ENCODE results near the gene CNGB1. TPM values are rescaled to one million over a fixed set of nuclear protein-coding genes. Genes with fewer than 3 reads are reported as not detected.

The CNGB1 gene
- total and polyA plus RNA-seq, 2 experiments from 2014 or later: not detected

- no peak for DNase-seq (ENCODE audit: low spot score)
- no peak for TF ChIP-seq CTCF (IDR thresholded peaks at IDR 0.05; ENCODE audit: poor library complexity)
- no peak for TF ChIP-seq EZH2phosphoT487 (IDR thresholded peaks at IDR 0.05; ENCODE audit: low read depth, severe bottlenecking, unreplicated experiment)
- TF ChIP-seq EZH2 (IDR thresholded peaks at IDR 0.05; ENCODE audit: borderline replicate concordance): no peak
- Histone ChIP-seq H3K27ac (no peak overlapping the region), H3K4me3 (no peak overlapping the region), H3K9me2 (replicated peaks; ENCODE audit: insufficient read depth) (no peaks in the 10 kb centered on the region), H3K4me1 (ENCODE audit: insufficient read depth) (no peaks in the 10 kb centered on the region), H2AFZ (no peak overlapping the region), H4K20me1 (ENCODE audit: insufficient read depth, poor library complexity, severe bottlenecking) (no peaks in the 10 kb centered on the region), H3K9me3 (ENCODE audit: low read depth) (no peaks in the 10 kb centered on the region), H3K4me2 (no peak overlapping the region), H3K27me3 (peaks cover 10% of the 10 kb centered on the region), H3K36me3 (replicated peaks; ENCODE audit: insufficient read depth, low read depth) (no peaks in the 10 kb centered on the region), H3K79me2 (no peaks in the 10 kb centered on the region)
- 46% methylated on average over 7 of the region's 7 CpGs for WGBS (ENCODE audit: low lambda C conversion rate, missing lambda C conversion rate)
These were observed 88.1 kb downstream of the CNGB1 start for GRCh38 chr16:57882792-57883191.

DNA sequence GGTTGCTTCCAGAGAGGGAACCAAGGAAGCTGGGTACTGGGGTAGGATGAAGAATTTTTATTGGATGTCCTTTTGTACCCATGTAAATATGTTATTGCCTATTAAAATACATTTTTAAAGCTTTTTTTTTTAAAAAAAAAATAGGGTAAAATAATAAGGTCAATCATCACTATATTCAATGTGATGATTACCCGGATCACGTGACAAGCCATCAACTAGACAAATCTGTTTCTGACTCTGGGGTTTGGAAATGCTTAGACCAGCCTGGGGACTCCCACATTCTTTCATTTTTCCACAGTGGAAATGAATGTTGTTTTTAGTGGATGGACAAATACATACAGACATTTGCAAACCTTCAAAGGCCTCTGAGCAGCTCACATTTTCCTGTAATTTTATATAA, 88.7 kb downstream of the CNGB1 start:
- Histone ChIP-seq H3K27ac (no peak overlapping the region), H3K9me3 (ENCODE audit: low read depth) (no peaks in the 10 kb centered on the region), H3K27me3 (peaks cover 10% of the 10 kb centered on the region), H4K20me1 (ENCODE audit: insufficient read depth, poor library complexity, severe bottlenecking) (no peaks in the 10 kb centered on the region), H3K4me3 (no peak overlapping the region), H3K9me2 (replicated peaks; ENCODE audit: insufficient read depth) (no peaks in the 10 kb centered on the region), H3K4me1 (ENCODE audit: insufficient read depth) (no peaks in the 10 kb centered on the region), H3K4me2 (no peak overlapping the region), H3K36me3 (replicated peaks; ENCODE audit: insufficient read depth, low read depth) (no peaks in the 10 kb centered on the region), H2AFZ (no peak overlapping the region), H3K79me2 (no peaks in the 10 kb centered on the region)
- DNase-seq (ENCODE audit: low spot score): no peak
- TF ChIP-seq EZH2 (IDR thresholded peaks at IDR 0.05; ENCODE audit: borderline replicate concordance) (no peak), CTCF (IDR thresholded peaks at IDR 0.05; ENCODE audit: poor library complexity) (no peak), EZH2phosphoT487 (IDR thresholded peaks at IDR 0.05; ENCODE audit: low read depth, severe bottlenecking, unreplicated experiment) (no peak)
- WGBS (ENCODE audit: low lambda C conversion rate, missing lambda C conversion rate): 95% methylated on average over 2 of the region's 2 CpGs

GRCh38 chr16:57878586-57878985, 92.3 kb downstream of the CNGB1 start:
- TF ChIP-seq EZH2phosphoT487 (IDR thresholded peaks at IDR 0.05; ENCODE audit: low read depth, severe bottlenecking, unreplicated experiment) (no peak), EZH2 (IDR thresholded peaks at IDR 0.05; ENCODE audit: borderline replicate concordance) (no peak), CTCF (IDR thresholded peaks at IDR 0.05; ENCODE audit: poor library complexity) (no peak)
- Histone ChIP-seq H3K27ac (no peak overlapping the region), H3K36me3 (replicated peaks; ENCODE audit: insufficient read depth, low read depth) (no peaks in the 10 kb centered on the region), H4K20me1 (ENCODE audit: insufficient read depth, poor library complexity, severe bottlenecking) (no peaks in the 10 kb centered on the region), H3K4me1 (ENCODE audit: insufficient read depth) (no peaks in the 10 kb centered on the region), H3K9me3 (ENCODE audit: low read depth) (no peaks in the 10 kb centered on the region), H3K9me2 (replicated peaks; ENCODE audit: insufficient read depth) (no peaks in the 10 kb centered on the region), H3K4me3 (no peak overlapping the region), H3K79me2 (no peaks in the 10 kb centered on the region), H3K27me3 (peaks cover 9% of the 10 kb centered on the region), H3K4me2 (no peak overlapping the region), H2AFZ (no peak overlapping the region)
- WGBS (ENCODE audit: low lambda C conversion rate, missing lambda C conversion rate): 88% methylated on average over 3 of the region's 3 CpGs
- DNase-seq (ENCODE audit: low spot score): no peak

DNA sequence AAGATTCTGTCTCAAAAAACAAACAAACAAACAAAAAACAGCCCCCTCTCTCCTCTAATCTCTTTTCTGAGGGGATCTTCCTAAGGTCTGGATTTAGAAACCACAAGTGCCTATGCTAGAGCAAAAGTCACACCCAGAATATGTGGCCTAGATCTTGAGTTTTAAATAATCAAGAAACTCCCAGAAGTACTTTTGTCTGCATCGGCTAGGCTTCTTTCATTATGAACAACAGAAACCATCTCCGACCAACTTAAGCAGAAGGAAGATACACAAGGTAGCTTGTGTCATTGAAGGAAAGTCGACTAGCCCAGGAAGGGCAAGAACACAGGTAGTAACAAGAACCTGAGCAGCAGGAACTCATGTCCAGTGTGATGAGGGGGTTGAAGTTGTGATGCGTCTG, 94.7 kb downstream of the CNGB1 start:
- no peaks in the 10 kb centered on the region for H4K20me1 ChIP-seq (ENCODE audit: insufficient read depth, poor library complexity, severe bottlenecking)

More for the DNA sequence above, 94.7 kb downstream of the CNGB1 start:
- Histone ChIP-seq H2AFZ (no peak overlapping the region), H3K36me3 (replicated peaks; ENCODE audit: insufficient read depth, low read depth) (no peaks in the 10 kb centered on the region), H3K4me1 (ENCODE audit: insufficient read depth) (no peaks in the 10 kb centered on the region), H3K27ac (no peak overlapping the region), H3K9me2 (replicated peaks; ENCODE audit: insufficient read depth) (no peaks in the 10 kb centered on the region), H3K27me3 (no peaks in the 10 kb centered on the region), H3K9me3 (ENCODE audit: low read depth) (no peaks in the 10 kb centered on the region), H3K79me2 (no peaks in the 10 kb centered on the region), H3K4me3 (no peak overlapping the region), H3K4me2 (no peak overlapping the region)
- no peak for TF ChIP-seq CTCF (IDR thresholded peaks at IDR 0.05; ENCODE audit: poor library complexity)
- TF ChIP-seq EZH2phosphoT487 (IDR thresholded peaks at IDR 0.05; ENCODE audit: low read depth, severe bottlenecking, unreplicated experiment): no peak
- TF ChIP-seq EZH2 (IDR thresholded peaks at IDR 0.05; ENCODE audit: borderline replicate concordance): no peak
- no peak for DNase-seq (ENCODE audit: low spot score)
- WGBS (ENCODE audit: low lambda C conversion rate, missing lambda C conversion rate): 91% methylated on average over 4 of the region's 4 CpGs
